Hepatocyte (in vitro differentiated cells): ENCODE results near the gene TNFRSF14.
"Not testable (repeated sequence)": the region's sequence is repeated elsewhere in the genome, so short reads cannot be mapped to it uniquely, and the experiment has no call there.

ENCODE experiments used
- CTCF ChIP-seq: fragments of 200-600 bp; sonication (generic); IDR thresholded peaks from 2 replicates; pipeline ENCODE4 v1.5.1; 2016; ENCODE audit warnings: antibody characterized with exemption, mild to moderate bottlenecking; ENCODE audit not compliant: poor library complexity
- EZH2 ChIP-seq: fragments of 200-600 bp; sonication (generic); IDR thresholded peaks from 2 replicates; pipeline ENCODE4 v1.6.1; 2016; ENCODE audit warnings: antibody characterized with exemption, mild to moderate bottlenecking, borderline replicate concordance
- EZH2phosphoT487 ChIP-seq: fragments of 200-600 bp; sonication (generic); IDR thresholded peaks from one replicate; pipeline ENCODE4 v1.6.1; 2018; ENCODE audit warnings: antibody characterized with exemption, mild to moderate bottlenecking, low read depth, moderate library complexity; ENCODE audit not compliant: unreplicated experiment, severe bottlenecking

- not testable (repeated sequence) for TF ChIP-seq CTCF, EZH2, EZH2phosphoT487
Measured at GRCh38 chr1:2550309-2550861, 5.8 kb upstream of the TNFRSF14 start.
